ENCODE data around the gene USP7.

USP7 gene

GRCh38 chr16:8952281-8952751 is 11.4 kb downstream of the USP7 start:
- no peak for DNase-seq (ENCODE audit: low read depth)

- DNase-seq (ENCODE audit: low read depth), result no peak
Observed at GRCh38 chr16:8951447-8952280, 12.0 kb downstream of the USP7 start.

- DNase-seq (ENCODE audit: low read depth), result no peak
Observed at GRCh38 chr16:8950580-8951077, 13.1 kb downstream of the USP7 start.

- no peak for DNase-seq (ENCODE audit: low read depth)
Observed at GRCh38 chr16:8949536-8950418, 13.9 kb downstream of the USP7 start.

- no peak for DNase-seq (ENCODE audit: low read depth)
Observed at GRCh38 chr16:8948831-8949230, 14.9 kb downstream of the USP7 start.

- DNase-seq (ENCODE audit: low read depth), result no peak
Observed at GRCh38 chr16:8948069-8948593, 15.6 kb downstream of the USP7 start.

GRCh38 chr16:8946544-8946943 is 17.2 kb downstream of the USP7 start:
- no peak for DNase-seq (ENCODE audit: low read depth)

- DNase-seq (ENCODE audit: low read depth), result no peak
Observed at GRCh38 chr16:8945626-8946296, 17.9 kb downstream of the USP7 start.

GRCh38 chr16:8943966-8944759 is 19.5 kb downstream of the USP7 start:
- DNase-seq (ENCODE audit: low read depth), result no peak

- no peak for DNase-seq (ENCODE audit: low read depth)
Observed at GRCh38 chr16:8943001-8943763, 20.5 kb downstream of the USP7 start.

GRCh38 chr16:8941718-8942344 is 21.9 kb downstream of the USP7 start:
- DNase-seq (ENCODE audit: low read depth), result no peak

GRCh38 chr16:8937803-8938202 is 25.9 kb downstream of the USP7 start:
- no peak for DNase-seq (ENCODE audit: low read depth)

GRCh38 chr16:8936421-8936820 is 27.3 kb downstream of the USP7 start:
- DNase-seq (ENCODE audit: low read depth), result peak; percentile 70

- no peak for DNase-seq (ENCODE audit: low read depth)
Observed at GRCh38 chr16:8935989-8936388, 27.7 kb downstream of the USP7 start.

GRCh38 chr16:8934601-8935000 is 29.1 kb downstream of the USP7 start:
- DNase-seq (ENCODE audit: low read depth), result no peak

GRCh38 chr16:8931859-8932258 is 31.8 kb downstream of the USP7 start:
- peak; percentile 40 for DNase-seq (ENCODE audit: low read depth)

- no peak for DNase-seq (ENCODE audit: low read depth)
Observed at GRCh38 chr16:8929086-8929748, 34.5 kb downstream of the USP7 start.

GRCh38 chr16:8928467-8928957 is 35.2 kb downstream of the USP7 start:
- DNase-seq (ENCODE audit: low read depth), result no peak

GRCh38 chr16:8926827-8927226 is 36.9 kb downstream of the USP7 start:
- no peak for DNase-seq (ENCODE audit: low read depth)

All from ELR (cell line).